ENCODE measurements around the gene TSHZ1. TPM values are rescaled to one million over a fixed set of nuclear protein-coding genes. Genes with fewer than 3 reads are reported as not detected.
"Not testable (repeated sequence)": the region's sequence is repeated elsewhere in the genome, so short reads cannot be mapped to it uniquely, and the experiment has no call there.

TSHZ1 gene
- total and polyA plus RNA-seq, 2 donors from 2014 or later = 7.0 to 31.3 TPM

DNA sequence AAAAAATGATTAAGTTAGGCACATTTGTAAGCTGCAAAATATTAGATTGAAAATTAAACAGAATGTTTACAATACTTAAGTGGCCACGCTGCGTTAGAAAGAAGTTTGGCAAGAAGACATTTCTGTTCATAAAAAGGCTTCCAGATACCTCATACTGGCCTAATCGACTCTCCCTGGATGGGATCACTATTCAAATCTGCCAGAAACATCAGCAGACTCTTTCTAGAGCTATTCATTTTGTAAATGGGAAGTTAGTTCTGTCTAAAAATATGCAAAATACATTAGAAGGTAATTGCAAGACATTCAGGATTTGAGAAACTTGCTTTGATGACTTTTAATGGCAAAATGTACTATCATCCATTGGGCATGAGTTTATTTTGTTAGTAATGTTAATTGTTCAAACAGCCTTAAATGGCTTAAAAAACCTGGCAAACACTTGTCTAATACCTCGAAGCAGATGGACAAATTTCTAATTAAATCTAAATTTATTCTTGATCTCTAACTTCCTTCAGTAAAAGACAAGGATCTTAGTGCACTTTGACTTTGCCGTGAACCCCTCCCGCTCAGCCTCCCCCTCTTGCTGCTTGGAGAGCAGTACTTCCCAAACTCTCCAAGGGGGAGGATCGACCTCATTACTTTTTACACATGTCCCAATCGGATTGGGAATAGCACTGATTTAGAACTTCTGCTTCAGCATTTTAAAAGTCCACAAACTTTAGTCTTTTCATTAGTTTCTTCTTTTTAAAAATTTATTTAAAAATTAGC is 113.4 kb downstream of the TSHZ1 start:
- H3K27me3 ChIP-seq (ENCODE audit: control insufficient read depth, insufficient read depth, low read length) = no peaks in the 10 kb centered on the region
- H3K27ac ChIP-seq (ENCODE audit: low read depth in 2 of 2, low read length in 2 of 2) = no peak overlapping the region
- no peak overlapping the region for H3K9ac ChIP-seq (ENCODE audit: low read length in 3 of 3)
- FAIRE-seq = no peak
- H3K36me3 ChIP-seq (ENCODE audit: control insufficient read depth in 2 of 3, insufficient read depth in 3 of 3, low read length in 3 of 3) = no peaks in the 10 kb centered on the region
- intact Hi-C loops (cut with DNase I) = no loop called here
- TF ChIP-seq, protein P1, sequence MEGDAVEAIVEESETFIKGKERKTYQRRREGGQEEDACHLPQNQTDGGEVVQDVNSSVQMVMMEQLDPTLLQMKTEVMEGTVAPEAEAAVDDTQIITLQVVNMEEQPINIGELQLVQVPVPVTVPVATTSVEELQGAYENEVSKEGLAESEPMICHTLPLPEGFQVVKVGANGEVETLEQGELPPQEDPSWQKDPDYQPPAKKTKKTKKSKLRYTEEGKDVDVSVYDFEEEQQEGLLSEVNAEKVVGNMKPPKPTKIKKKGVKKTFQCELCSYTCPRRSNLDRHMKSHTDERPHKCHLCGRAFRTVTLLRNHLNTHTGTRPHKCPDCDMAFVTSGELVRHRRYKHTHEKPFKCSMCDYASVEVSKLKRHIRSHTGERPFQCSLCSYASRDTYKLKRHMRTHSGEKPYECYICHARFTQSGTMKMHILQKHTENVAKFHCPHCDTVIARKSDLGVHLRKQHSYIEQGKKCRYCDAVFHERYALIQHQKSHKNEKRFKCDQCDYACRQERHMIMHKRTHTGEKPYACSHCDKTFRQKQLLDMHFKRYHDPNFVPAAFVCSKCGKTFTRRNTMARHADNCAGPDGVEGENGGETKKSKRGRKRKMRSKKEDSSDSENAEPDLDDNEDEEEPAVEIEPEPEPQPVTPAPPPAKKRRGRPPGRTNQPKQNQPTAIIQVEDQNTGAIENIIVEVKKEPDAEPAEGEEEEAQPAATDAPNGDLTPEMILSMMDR (IDR thresholded peaks at IDR 0.05; ENCODE audit: borderline replicate concordance, extremely low read depth, insufficient read depth) = no peak
- H3K9me3 ChIP-seq (ENCODE audit: control insufficient read depth in 2 of 3, insufficient read depth in 1 of 3, low read length in 3 of 3) = no peaks in the 10 kb centered on the region
- no peaks in the 10 kb centered on the region for H3K4me1 ChIP-seq (ENCODE audit: control insufficient read depth in 2 of 3, insufficient read depth in 2 of 3, low read depth in 1 of 3, low read length in 3 of 3)
- DNase-seq = no peak
- no peak overlapping the region for H3K4me3 ChIP-seq (ENCODE audit: low read length in 3 of 3)

DNA sequence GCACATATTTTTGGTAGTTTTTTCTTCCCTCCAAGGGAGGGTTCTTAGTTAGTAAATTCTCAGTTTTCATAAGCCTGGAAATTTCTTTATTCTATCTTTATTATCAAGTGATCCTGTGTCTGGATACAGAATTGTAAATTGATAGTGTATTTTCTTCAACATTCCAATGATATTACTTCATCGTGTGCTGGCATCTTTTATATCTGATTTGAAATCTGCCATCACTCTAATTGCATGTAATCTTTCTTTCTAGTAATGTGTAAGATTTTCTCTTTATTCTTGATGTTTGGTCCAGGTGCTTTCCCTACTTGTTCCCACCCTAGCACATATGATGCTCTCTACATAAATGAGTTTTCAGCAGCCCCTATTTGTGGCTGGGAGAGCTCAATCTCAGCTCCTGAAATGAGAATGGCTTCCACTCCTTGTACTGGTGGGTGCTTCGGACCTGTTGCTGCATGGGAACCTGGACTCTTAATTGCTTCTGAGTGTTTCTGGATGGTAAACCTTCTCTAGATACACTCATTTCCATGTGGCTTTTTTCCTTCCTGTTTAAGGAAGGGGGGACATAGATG is 114.2 kb downstream of the TSHZ1 start:
- no peaks in the 10 kb centered on the region for H3K9me3 ChIP-seq (ENCODE audit: control insufficient read depth in 2 of 3, insufficient read depth in 1 of 3, low read length in 3 of 3)
- H3K27ac ChIP-seq (ENCODE audit: low read depth in 2 of 2, low read length in 2 of 2) = no peak overlapping the region
- no peak overlapping the region for H3K9ac ChIP-seq (ENCODE audit: low read length in 3 of 3)
- no peaks in the 10 kb centered on the region for H3K4me1 ChIP-seq (ENCODE audit: control insufficient read depth in 2 of 3, insufficient read depth in 2 of 3, low read depth in 1 of 3, low read length in 3 of 3)
- intact Hi-C loops (cut with DNase I) = no loop called here
- no peak for DNase-seq
- TF ChIP-seq, protein P1 (IDR thresholded peaks at IDR 0.05; ENCODE audit: borderline replicate concordance, extremely low read depth, insufficient read depth) = no peak
- H3K27me3 ChIP-seq (ENCODE audit: control insufficient read depth, insufficient read depth, low read length) = no peaks in the 10 kb centered on the region
- FAIRE-seq = no peak
- no peak overlapping the region for H3K4me3 ChIP-seq (ENCODE audit: low read length in 3 of 3)
- H3K36me3 ChIP-seq (ENCODE audit: control insufficient read depth in 2 of 3, insufficient read depth in 3 of 3, low read length in 3 of 3) = no peaks in the 10 kb centered on the region

DNA sequence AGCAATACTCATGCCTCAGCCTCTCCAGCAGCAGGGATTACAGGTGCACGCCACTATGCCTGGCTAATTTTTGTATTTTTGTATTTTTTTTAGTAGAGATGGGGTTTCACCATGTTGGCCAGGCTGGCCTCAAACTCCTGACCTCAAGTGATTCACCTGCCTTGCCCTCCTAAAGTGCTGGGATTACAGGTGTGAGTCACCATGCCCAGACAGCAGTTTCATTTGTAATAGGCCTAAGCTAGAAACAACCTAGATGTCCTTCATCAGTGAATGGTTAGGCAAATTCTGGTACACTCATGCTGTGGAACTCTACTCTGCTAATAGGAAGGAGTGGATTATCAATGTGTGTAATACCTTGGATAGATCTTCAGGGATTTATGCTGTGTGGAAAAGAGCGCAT is 119.2 kb downstream of the TSHZ1 start:
- H3K36me3 ChIP-seq (ENCODE audit: control insufficient read depth in 2 of 3, insufficient read depth in 3 of 3, low read length in 3 of 3); H3K27ac ChIP-seq (ENCODE audit: low read depth in 2 of 2, low read length in 2 of 2); H3K9me3 ChIP-seq (ENCODE audit: control insufficient read depth in 2 of 3, insufficient read depth in 1 of 3, low read length in 3 of 3); intact Hi-C loops (cut with DNase I); H3K4me1 ChIP-seq (ENCODE audit: control insufficient read depth in 2 of 3, insufficient read depth in 2 of 3, low read depth in 1 of 3, low read length in 3 of 3); DNase-seq; H3K27me3 ChIP-seq (ENCODE audit: control insufficient read depth, insufficient read depth, low read length); H3K4me3 ChIP-seq (ENCODE audit: low read length in 3 of 3); H3K9ac ChIP-seq (ENCODE audit: low read length in 3 of 3); FAIRE-seq: not testable (repeated sequence)

DNA sequence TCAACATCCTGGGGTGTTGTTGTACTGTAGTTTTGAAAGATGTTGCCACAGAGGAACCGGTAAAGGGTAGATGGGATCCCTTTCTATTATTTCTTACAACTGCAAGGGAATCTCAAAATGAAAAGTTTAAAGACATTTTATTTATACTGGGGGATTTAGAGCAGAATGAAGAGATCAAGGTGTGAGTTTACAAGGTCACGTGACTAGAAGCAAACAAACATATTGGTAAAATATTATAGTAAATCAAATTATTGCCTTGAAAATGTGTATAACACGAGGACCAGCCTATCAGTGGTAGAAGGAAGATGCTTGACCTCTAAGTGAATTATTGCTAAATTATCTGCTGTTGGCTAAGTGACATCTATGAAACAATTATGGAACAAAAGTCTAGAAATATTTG is 119.7 kb downstream of the TSHZ1 start:
- no peaks in the 10 kb centered on the region for H3K27me3 ChIP-seq (ENCODE audit: control insufficient read depth, insufficient read depth, low read length)
- FAIRE-seq (no peak), DNase-seq (no peak)
- H3K36me3 ChIP-seq (ENCODE audit: control insufficient read depth in 2 of 3, insufficient read depth in 3 of 3, low read length in 3 of 3) = no peaks in the 10 kb centered on the region
- H3K9me3 ChIP-seq (ENCODE audit: control insufficient read depth in 2 of 3, insufficient read depth in 1 of 3, low read length in 3 of 3) = no peaks in the 10 kb centered on the region
- no peak overlapping the region for H3K9ac ChIP-seq (ENCODE audit: low read length in 3 of 3)
- no peak overlapping the region for H3K27ac ChIP-seq (ENCODE audit: low read depth in 2 of 2, low read length in 2 of 2)
- no peak overlapping the region for H3K4me3 ChIP-seq (ENCODE audit: low read length in 3 of 3)
- intact Hi-C loops (cut with DNase I) = no loop called here
- H3K4me1 ChIP-seq (ENCODE audit: control insufficient read depth in 2 of 3, insufficient read depth in 2 of 3, low read depth in 1 of 3, low read length in 3 of 3) = no peaks in the 10 kb centered on the region
- TF ChIP-seq, protein P1 (IDR thresholded peaks at IDR 0.05; ENCODE audit: borderline replicate concordance, extremely low read depth, insufficient read depth) = no peak
